Aorta (tissue), 5 donors: ENCODE data around the gene MAZ. TPM values are rescaled to one million over a fixed set of nuclear protein-coding genes. Genes with fewer than 3 reads are reported as not detected.
"Not testable (repeated sequence)": the region's sequence is repeated elsewhere in the genome, so short reads cannot be mapped to it uniquely, and the experiment has no call there.

Experiments
- ATAC-seq: fragments of 200-7000 bp; cut with Tn5 transposase; one replicate; pipeline ENCODE4 v1.9.1; 2022; ENCODE audit warnings: moderate library complexity; ENCODE audit not compliant: low FRiP score
- DNase-seq, 2 donors: peaks; one replicate each; pipeline ENCODE4 v3.0.0-alpha.2; 2020
- H3K27ac ChIP-seq, 2 donors: one replicate each; pipeline ENCODE4 v1.5.1; 2013; ENCODE audit warnings: low read length in 2 of 2, mild to moderate bottlenecking in 2 of 2, moderate library complexity in 2 of 2, control low read depth in 1 of 2, inconsistent platforms in 1 of 2, low read depth in 1 of 2
- H3K27me3 ChIP-seq, 2 donors: one replicate each; pipeline ENCODE4 v1.6.1; 2013; ENCODE audit warnings: control low read depth in 1 of 2, low read length in 1 of 2, mild to moderate bottlenecking in 1 of 2, moderate library complexity in 1 of 2; ENCODE audit not compliant: insufficient read depth in 2 of 2, control insufficient read depth in 1 of 2
- H3K36me3 ChIP-seq, 2 donors: one replicate each; pipeline ENCODE4 v1.6.1; 2013; ENCODE audit warnings: control low read depth in 1 of 2, low read length in 1 of 2, mild to moderate bottlenecking in 1 of 2; ENCODE audit not compliant: insufficient read depth in 2 of 2, control insufficient read depth in 1 of 2
- H3K4me1 ChIP-seq, 2 donors: one replicate each; pipeline ENCODE4 v1.6.1; 2013; ENCODE audit warnings: low read length in 2 of 2, control low read depth in 1 of 2, mild to moderate bottlenecking in 1 of 2, moderate library complexity in 1 of 2; ENCODE audit not compliant: insufficient read depth in 2 of 2, control insufficient read depth in 1 of 2
- H3K4me3 ChIP-seq, 2 donors: one replicate each; pipeline ENCODE4 v1.5.1; 2013; ENCODE audit warnings: low read length in 2 of 2, control low read depth in 1 of 2, mild to moderate bottlenecking in 1 of 2
- H3K9me3 ChIP-seq: one replicate; pipeline ENCODE4 v1.6.1; 2013; ENCODE audit warnings: mild to moderate bottlenecking, low read length; ENCODE audit not compliant: control insufficient read depth
- WGBS, 2 donors: extraction: QIAGEN DNeasy Blood & Tissue Kit; methylation state at CpG; one replicate each; pipeline ENCODE4 v1.1.7; 2013; 5-methylcytosine and 5-hydroxymethylcytosine counted together
- intact Hi-C, 2 donors: fragments of 100-400 bp; cut with DNase I; formaldehyde crosslinking; loops; one replicate each; pipeline versions ENCODE4 v1.14.2 to v1.15.0; 2022
- polyA plus RNA-seq, 2 donors: library from polyadenylated mRNA; stranded (reverse); fragments of 200-250 nt; gene quantifications; one replicate each; pipeline ENCODE4 v1.2.3, GENCODE V29; 2013
- total RNA-seq, 2 donors: library from RNA; stranded (reverse); fragmentation: NEBNext Ultra II Directional; extraction: Animal tissue kit (Norgen Biotek cat#: 25700); gene quantifications; one replicate each; pipeline ENCODE4 v1.2.1, GENCODE V29; 2021
- donor health status: healthy with polysubstance abuse.
- donor health status: Bipolar disorder and iron deficiency.
- donor health status: DM: no; HTN: no; CAD: no.
- donor health status: DM: no; HTN: no; CAD: no.
- donor health status: DM: yes; HTN: yes; CAD: no.

Gene MAZ
- total and polyA plus RNA-seq, 4 donors = 109 to 127 (median 116) TPM

DNA sequence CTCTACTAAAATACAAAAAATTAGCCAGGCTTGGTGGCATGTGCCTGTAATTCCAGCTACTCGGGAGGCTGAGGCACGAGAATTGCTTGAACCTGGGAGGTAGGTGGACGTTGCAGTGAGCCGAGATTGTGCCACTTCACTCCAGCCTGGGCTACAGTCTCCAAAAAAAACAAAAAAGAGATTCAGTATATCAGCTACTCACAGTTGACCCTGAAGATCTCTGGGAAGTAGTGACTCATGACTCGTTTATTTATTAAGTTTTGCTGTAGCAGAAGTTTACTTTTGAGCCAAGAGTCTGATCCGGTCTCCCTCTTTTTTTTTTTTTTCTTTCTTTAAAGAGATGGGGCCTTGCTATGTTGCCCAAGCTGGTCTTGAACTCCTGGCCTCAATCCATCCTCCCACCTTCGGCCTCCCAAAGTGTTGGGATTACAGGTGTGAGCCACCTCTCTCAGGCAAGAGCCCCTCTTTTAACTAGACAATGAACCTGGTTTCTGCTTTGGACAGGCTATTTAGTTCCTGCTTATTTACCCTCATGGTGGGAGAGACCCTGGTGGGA is 18.3 kb downstream of the MAZ start:
- Histone ChIP-seq H3K4me1 (peaks cover 0 to 4% of the 10 kb centered on the region in 2 donors), H3K27me3 (no peaks in the 10 kb centered on the region), H3K4me3 (no peak overlapping the region), H3K9me3 (no peaks in the 10 kb centered on the region), H3K27ac (peak overlapping the region in 1 of 2 donors; percentile 66), H3K36me3 (no peaks in the 10 kb centered on the region)
- WGBS, 2 donors = 7 to 8% methylated on average over 7 of the region's 7 CpGs
- intact Hi-C loops = loop anchor here in 1 of 2 donors (5.0 to 10.0 kb wide), 2 partner anchors 38 to 120 kb away; partner anchors contain the start of gene CDIPT
- DNase-seq (no peak), ATAC-seq (peak; percentile 67)

GRCh38 chr16:29825145-29826044 is 19.1 kb downstream of the MAZ start:
- 32 to 34% methylated on average over 10 of the region's 10 CpGs for WGBS, 2 donors
- ATAC-seq (peak; percentile 79), DNase-seq (peak in 1 of 2 donors; percentile 72)
- Histone ChIP-seq H3K9me3 (no peaks in the 10 kb centered on the region), H3K4me3 (no peak overlapping the region), H3K4me1 (peaks cover 0 to 4% of the 10 kb centered on the region in 2 donors), H3K27me3 (no peaks in the 10 kb centered on the region), H3K36me3 (peaks cover 0 to under 1% of the 10 kb centered on the region in 2 donors), H3K27ac (peak overlapping the region in 1 of 2 donors; percentile 66)
- intact Hi-C loops = loop anchor here in 1 of 2 donors (10.0 kb wide), 1 partner anchor 121 kb away; no protein-coding TSS in a partner anchor

- peaks cover 0 to 4% of the 10 kb centered on the region in 2 donors for H3K36me3 ChIP-seq
- WGBS, 2 donors = 94 to 97% methylated on average over 5 to 8 of the region's 8 CpGs
- no peak overlapping the region for H3K27ac ChIP-seq
- no peak overlapping the region for H3K4me3 ChIP-seq
- H3K27me3 ChIP-seq = no peaks in the 10 kb centered on the region
- DNase-seq (no peak), ATAC-seq (no peak)
- H3K9me3 ChIP-seq = no peaks in the 10 kb centered on the region
- peaks cover 0 to 4% of the 10 kb centered on the region in 2 donors for H3K4me1 ChIP-seq
- intact Hi-C loops = loop anchor here in 1 of 2 donors (10.0 kb wide), 1 partner anchor 122 kb away; no protein-coding TSS in a partner anchor
Observed at GRCh38 chr16:29826342-29826695, 20.0 kb downstream of the MAZ start.

- WGBS, 2 donors = 89 to 95% methylated on average over 11 of the region's 11 CpGs
- H3K4me1 ChIP-seq = peaks cover 0 to 1% of the 10 kb centered on the region in 2 donors
- no peaks in the 10 kb centered on the region for H3K27me3 ChIP-seq
- no peak overlapping the region for H3K4me3 ChIP-seq
- no peak for ATAC-seq
- DNase-seq = no peak
- no peak overlapping the region for H3K27ac ChIP-seq
- H3K9me3 ChIP-seq = no peaks in the 10 kb centered on the region
- intact Hi-C loops = no loop called here
- peaks cover 0 to 13% of the 10 kb centered on the region in 2 donors for H3K36me3 ChIP-seq
Observed at GRCh38 chr16:29830774-29831173, 24.4 kb downstream of the MAZ start.

DNA sequence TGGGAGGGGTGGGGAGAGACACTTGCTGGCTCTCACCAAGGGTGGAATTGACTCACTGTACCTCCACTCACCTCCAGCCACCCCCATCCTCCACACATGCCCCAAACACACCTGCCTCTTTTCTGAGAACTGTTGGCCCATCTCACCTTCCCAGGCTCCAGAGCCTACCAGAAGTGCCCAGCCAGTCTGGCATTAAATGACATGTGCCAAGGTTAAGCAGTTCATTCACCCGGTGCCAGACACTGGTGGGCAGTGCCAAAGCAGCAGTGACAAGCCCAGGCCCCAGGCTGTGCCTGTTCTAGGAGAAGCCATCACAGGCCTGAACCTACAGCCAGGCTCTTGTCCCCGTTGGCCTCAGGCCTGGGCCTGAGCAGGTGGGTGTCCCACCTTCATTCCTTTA is 25.2 kb downstream of the MAZ start:
- no peaks in the 10 kb centered on the region for H3K9me3 ChIP-seq
- no peak for DNase-seq
- WGBS, 2 donors = 40 to 46% methylated on average over 2 of the region's 2 CpGs
- H3K4me1 ChIP-seq = peaks cover 0 to 1% of the 10 kb centered on the region in 2 donors
- intact Hi-C loops = no loop called here
- no peak overlapping the region for H3K4me3 ChIP-seq
- no peaks in the 10 kb centered on the region for H3K27me3 ChIP-seq
- peak; percentile 6 for ATAC-seq
- peaks cover 0 to 13% of the 10 kb centered on the region in 2 donors for H3K36me3 ChIP-seq
- no peak overlapping the region for H3K27ac ChIP-seq

DNA sequence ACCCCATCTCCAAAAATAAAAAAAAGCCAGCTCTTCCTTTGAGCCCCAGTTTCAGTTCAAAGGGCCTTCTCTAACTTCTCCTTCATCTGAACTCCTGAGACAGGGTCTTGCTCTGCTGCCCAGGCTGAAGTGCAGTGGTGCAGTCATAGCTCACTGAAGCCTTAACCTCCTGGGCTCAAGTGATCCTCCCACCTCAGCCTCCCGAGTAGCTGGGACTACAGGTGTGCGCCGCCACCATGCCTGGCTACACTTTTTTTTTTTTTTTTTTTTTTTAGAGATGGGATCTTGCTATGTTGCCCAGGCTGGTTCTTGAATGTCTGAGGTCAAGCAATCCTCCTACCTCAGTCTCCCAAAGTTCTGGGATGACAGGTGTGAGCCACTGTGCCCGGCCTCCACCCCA is 26.9 kb downstream of the MAZ start:
- ATAC-seq = not testable (repeated sequence)

GRCh38 chr16:29834079-29834478 is 27.8 kb downstream of the MAZ start:
- H3K4me1 ChIP-seq = no peaks in the 10 kb centered on the region
- no peak overlapping the region for H3K4me3 ChIP-seq
- H3K27ac ChIP-seq = no peak overlapping the region
- H3K36me3 ChIP-seq = peaks cover 0 to 15% of the 10 kb centered on the region in 2 donors
- no peak for ATAC-seq
- DNase-seq = no peak
- H3K27me3 ChIP-seq = no peaks in the 10 kb centered on the region
- 96% methylated on average over 5 of the region's 5 CpGs for WGBS, 2 donors
- intact Hi-C loops = no loop called here
- no peaks in the 10 kb centered on the region for H3K9me3 ChIP-seq

More for the DNA sequence above, 26.9 kb downstream of the MAZ start:
- H3K4me3 ChIP-seq, H3K27ac ChIP-seq, intact Hi-C loops, DNase-seq, H3K4me1 ChIP-seq, H3K27me3 ChIP-seq, H3K9me3 ChIP-seq: not testable (repeated sequence)
- 96 to 98% methylated on average over 4 of the region's 4 CpGs for WGBS, 2 donors
- peaks cover 0 to 15% of the 10 kb centered on the region in 2 donors for H3K36me3 ChIP-seq

DNA sequence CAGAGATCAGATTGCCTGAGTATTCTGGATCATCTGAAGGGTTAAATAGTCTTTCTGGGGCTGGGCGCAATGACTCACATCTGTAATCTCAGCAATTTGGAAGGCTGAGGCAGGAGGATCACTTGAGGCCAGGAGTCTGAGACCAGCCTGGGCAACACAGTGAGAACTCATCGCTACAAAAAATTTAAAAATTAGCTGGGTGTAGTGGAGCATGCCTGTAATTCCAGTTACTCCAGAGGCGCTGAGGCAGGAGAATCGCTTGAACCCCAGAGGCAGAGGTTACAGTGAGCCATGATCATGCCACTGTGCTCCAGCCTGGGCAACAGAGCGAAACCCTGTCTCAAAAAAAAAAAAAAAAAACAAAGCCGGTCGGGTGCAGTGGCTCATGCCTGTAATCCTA is 29.6 kb downstream of the MAZ start:
- intact Hi-C loops = no loop called here
- Histone ChIP-seq H3K4me1 (no peaks in the 10 kb centered on the region), H3K36me3 (peaks cover 0 to 14% of the 10 kb centered on the region in 2 donors), H3K4me3 (no peak overlapping the region), H3K9me3 (no peaks in the 10 kb centered on the region), H3K27me3 (no peaks in the 10 kb centered on the region), H3K27ac (no peak overlapping the region)
- 85 to 88% methylated on average over 6 to 7 of the region's 7 CpGs for WGBS, 2 donors
- DNase-seq = no peak
- ATAC-seq = no peak
